ENCODE measurements around the gene NT5M.
"Not testable (repeated sequence)": the region's sequence is repeated elsewhere in the genome, so short reads cannot be mapped to it uniquely, and the experiment has no call there.

The NT5M gene

DNA sequence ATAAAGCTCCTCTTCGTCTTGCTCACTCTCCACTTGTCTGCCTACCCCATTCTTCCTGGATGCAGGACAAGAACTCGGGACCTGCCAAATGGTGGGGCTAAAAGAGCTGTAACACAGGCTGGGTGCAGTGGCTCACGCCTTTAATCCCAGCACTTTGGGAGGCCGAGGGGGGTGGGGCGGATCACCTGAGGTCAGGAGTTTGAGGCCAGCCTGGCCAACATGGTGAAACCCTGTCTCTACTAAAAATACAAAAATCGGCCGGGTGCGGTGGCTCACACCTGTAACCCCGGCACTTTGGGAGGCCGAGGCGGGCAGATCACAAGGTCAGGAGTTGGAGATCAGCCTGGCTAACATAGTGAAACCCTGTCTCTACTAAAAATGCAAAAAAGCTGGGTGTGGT is 1.5 kb upstream of the NT5M start:
- not testable (repeated sequence) for DNase-seq (ENCODE audit: low read depth in 2 of 2)

GRCh38 chr17:17303847-17304490 is 796 bp downstream of the NT5M start:
- no peak for DNase-seq (ENCODE audit: low read depth in 2 of 2)

- no peak for DNase-seq (ENCODE audit: low read depth in 2 of 2)
Measured at GRCh38 chr17:17304521-17304985, 1.4 kb downstream of the NT5M start.

GRCh38 chr17:17305281-17305801 is 2.2 kb downstream of the NT5M start:
- peak in 1 of 2 donors; percentile 27 for DNase-seq (ENCODE audit: low read depth in 2 of 2)

GRCh38 chr17:17309356-17309755 is 6.2 kb downstream of the NT5M start:
- no peak for DNase-seq (ENCODE audit: low read depth in 2 of 2)

DNA sequence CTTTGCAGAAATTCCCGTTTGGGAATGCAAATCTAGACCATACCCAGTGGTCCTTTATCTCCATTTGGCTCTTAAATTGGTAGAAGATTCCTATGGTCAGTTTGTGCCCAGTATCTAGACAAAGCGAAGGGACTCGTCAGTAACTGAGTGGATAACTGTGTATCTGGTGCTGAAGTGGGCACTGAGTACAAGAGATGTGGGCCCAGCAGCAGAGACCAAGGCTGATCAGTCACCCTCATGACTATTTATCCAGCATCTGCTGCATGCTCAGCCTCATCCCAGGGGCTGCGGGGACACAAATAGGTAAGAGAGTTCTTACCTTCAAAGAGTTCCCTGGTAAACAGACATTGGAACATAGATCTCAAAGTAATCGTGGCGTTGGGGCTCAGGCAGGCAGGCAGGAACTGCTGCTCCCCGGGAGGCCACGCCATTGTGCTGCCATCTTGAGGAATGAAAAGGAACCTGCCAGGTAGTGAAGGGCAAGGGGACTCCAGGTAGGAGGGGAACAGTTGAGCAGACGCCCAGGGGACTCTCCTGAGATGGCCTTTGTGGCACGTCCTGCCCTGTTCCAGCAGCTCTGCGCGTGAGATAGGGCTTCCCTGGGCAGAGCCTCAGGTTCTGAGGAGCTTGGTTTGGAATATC is 10.3 kb downstream of the NT5M start:
- peak; percentile 53 to 59 for DNase-seq (ENCODE audit: low read depth in 2 of 2)

DNA sequence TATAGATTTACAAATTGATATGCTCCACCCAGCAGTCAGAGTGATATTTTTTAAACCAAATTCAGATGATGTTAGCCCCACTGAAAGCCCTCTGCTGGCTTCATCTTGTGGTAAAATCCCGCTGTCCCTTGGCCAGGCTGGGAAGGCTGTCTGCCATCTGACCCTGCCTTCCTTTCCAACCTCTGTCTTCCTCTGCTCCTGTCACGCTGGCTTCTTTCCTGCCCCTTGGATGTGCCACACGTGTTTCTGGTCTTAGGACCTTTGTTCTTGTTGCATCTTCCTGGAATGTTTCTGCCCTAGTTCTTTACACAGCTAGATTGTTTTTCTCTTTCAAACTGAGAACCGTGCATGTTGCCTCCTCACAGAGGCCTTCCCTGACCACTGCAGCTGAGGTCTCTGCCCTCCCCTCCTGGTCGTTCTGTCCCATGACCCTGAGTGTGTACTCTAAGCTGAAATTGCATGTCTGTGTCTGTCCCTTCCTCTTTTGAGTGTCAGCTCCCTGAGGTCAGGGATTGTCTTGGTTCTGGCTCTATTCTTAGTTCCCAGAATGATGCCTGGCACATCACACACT is 11.4 kb downstream of the NT5M start:
- DNase-seq (ENCODE audit: low read depth in 2 of 2), result no peak

- no peak for DNase-seq (ENCODE audit: low read depth in 2 of 2)
Measured at GRCh38 chr17:17315142-17315821, 12.1 kb downstream of the NT5M start.

GRCh38 chr17:17320188-17320910 is 17.2 kb downstream of the NT5M start:
- no peak for DNase-seq (ENCODE audit: low read depth in 2 of 2)

DNA sequence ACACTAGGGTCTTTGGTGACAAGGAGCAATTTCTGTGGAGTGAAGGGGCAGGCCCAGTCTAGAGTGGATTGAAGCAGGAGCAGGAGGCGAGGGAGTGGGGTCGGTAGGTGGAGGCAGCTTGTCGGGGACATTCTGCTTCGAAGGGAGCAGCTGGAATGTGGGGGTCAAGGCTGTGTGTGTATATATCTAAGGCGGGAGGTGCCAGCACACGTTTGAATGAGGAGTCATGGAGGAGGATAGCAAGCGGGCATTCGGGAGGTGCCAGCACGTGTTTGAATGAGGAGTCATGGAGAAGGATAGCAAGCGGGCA is 17.7 kb downstream of the NT5M start:
- DNase-seq (ENCODE audit: low read depth in 2 of 2), result no peak

- no peak for DNase-seq (ENCODE audit: low read depth in 2 of 2)
Measured at GRCh38 chr17:17321356-17322025, 18.3 kb downstream of the NT5M start.

DNA sequence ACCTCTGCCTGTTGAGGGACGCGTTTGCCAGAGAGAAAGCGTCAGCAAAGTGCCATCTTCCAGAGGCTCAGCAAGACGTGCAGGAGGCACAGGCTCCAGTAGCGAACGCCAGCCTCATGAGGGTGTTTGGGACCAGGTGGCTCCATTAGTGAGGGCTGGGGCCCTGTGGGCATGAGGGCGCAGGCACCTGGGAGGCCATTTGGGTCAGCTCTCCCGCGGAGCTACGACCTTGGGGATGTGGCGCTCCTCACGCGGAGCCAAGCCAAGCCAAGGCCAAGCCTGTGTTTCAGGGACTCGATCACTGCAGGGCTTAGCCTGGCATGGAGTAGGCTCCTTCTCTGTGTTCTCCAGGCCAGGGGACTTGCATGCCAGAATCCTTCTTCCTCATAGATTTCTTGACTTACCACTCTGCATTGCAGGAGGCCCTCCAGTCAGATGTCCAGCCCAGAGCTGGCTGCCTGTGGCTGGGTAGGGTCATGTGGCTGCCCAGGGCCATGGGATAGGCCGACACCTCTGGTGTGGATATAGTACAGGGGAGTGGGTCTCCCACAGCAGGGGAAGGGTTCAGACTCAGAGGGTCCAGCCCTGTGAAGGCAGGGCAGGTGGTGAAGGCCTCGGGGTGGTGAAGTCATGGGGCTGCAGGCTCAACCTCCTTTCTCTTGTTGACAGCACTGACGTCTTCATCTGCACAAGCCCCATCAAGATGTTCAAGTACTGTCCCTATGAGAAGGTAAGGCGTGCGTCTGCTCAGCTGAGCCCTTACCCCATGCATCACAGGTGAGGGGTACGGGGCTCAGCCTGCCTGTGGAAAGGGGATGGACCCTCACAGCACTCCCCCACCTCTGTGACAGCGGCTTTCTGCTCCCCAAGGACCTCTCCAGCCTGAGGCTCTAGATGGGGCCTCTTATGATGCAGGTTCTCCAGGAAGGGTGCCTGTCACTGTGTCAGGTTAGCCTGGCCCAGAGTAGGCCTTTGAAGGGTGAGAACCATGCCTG is 19.6 kb downstream of the NT5M start:
- DNase-seq (ENCODE audit: low read depth in 2 of 2), result no peak

DNA sequence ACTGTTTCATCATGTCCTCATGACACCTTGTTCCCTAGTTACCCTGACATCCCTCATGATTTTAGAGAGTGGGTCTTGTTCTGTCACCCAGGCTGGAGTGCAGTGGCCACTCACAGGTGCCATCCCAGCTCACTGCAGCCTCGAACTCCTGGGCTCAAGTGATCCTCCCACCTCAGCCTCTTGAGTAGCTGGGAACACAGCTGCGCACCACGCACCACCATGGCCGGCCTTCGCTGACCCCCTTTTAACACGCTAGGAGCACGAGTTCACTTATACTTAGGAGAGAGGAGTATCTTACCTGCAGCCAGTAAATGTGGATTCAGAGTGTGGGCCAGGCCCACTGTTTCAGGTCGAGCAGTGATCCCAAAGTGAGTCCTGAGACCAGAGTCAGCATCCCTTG is 21.4 kb downstream of the NT5M start:
- DNase-seq (ENCODE audit: low read depth in 2 of 2), result no peak

- DNase-seq (ENCODE audit: low read depth in 2 of 2), result no peak
Measured at GRCh38 chr17:17325228-17325627, 22.1 kb downstream of the NT5M start.

GRCh38 chr17:17325816-17326215 is 22.6 kb downstream of the NT5M start:
- DNase-seq (ENCODE audit: low read depth in 2 of 2), result no peak

DNA sequence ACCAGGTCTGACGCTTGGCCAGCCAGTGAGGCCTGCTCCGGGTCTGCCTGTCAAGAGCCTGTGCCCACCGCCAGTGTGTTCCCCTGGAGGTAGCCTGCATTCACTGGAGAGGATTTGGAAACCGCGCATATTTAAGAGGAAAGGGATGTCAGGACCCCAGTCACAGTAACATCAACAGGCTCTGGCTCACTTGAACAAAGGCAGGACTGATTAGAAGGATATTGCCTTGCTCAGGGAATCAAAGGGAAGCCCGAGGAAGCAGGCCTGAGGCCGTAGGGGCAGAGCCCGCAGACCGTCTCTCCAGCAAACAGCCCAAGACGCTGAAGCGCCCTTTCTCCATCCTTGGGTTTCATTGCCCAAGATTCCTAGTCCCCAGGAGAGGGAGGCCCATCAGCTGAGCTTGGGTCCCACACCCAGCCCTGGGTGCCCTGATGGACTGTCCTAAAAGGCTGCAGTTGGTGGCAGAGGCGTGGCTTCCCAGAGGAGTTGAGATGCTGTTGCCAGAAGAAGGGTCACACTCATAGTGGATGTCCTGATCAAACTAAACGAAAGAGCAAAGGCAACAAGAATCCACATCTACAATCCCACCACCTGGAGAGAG is 23.2 kb downstream of the NT5M start:
- no peak for DNase-seq (ENCODE audit: low read depth in 2 of 2)

- DNase-seq (ENCODE audit: low read depth in 2 of 2), result no peak
Measured at GRCh38 chr17:17328251-17328650, 25.1 kb downstream of the NT5M start.

DNA sequence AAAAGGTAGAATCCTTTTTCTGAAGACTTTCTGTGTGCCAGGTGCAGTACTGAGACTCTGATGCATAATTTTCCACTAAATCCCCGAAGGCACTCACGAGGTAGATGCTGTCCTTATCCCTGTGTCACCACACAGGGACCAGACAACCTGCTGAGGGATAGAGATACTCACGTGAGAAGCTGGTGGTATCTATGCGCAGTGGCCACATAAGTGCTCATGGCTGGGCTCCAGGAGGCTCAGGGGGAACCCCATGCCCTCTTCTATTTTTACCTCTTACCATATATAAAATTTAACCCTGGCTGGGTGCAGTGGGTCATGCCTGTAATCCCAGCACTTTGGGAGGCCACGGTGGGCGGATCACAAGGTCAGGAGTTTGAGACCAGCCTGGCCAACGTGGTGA is 38.3 kb downstream of the NT5M start:
- no peak for DNase-seq (ENCODE audit: low read depth in 2 of 2)

- DNase-seq (ENCODE audit: low read depth in 2 of 2), result no peak
Measured at GRCh38 chr17:17342242-17342945, 39.2 kb downstream of the NT5M start.
